ENCODE data around the gene RXRA.

Gene RXRA

DNA sequence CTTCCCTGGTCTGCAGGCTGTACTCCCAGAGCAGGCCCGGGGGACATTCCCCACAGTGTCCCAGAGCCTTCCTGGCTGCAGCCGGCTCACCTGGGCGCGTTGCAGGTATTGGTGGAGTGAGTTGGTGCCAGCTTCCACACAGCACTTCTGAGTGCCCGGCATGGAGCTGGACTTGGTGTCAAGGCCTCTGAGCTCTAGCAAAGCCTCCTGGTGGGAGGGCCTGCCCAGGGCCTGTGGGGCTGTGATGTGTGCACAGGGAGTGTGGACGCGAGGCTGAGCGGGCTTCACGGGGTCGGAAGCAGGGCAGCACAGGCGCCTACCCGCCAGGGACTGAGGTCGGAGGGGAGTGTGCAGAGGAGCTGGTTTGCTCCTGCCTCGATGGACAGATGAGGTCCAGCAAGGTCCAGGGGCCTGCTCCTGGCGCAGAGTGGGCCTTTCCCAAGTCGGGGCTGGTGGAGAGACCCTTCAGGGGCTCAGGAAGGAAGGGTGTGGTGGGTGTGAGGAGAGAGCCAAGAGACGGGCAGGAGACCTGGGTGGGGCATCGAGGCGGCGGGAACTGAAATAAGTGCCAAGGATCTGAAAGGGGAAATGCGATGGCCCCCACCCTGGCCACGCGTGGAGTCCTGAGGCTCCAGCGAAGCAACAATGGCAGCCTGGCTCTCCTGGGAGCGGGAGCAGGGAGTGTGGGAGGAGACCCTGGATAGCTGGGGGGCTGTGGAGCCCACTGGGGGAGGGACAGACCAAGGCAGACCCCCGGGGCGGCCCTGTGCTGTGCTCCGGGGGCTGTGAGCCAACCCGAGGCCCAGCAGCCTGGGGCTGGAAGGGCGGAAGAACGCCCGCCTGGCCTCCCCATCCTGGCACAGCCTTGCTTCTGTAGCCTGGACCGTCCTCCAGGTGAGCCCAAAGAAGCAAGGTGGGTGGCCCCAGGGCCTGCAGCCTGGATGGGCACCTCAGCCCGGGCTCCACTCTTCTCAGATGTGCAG lies 78.4 kb downstream of the RXRA start:
- no peak for DNase-seq

DNA sequence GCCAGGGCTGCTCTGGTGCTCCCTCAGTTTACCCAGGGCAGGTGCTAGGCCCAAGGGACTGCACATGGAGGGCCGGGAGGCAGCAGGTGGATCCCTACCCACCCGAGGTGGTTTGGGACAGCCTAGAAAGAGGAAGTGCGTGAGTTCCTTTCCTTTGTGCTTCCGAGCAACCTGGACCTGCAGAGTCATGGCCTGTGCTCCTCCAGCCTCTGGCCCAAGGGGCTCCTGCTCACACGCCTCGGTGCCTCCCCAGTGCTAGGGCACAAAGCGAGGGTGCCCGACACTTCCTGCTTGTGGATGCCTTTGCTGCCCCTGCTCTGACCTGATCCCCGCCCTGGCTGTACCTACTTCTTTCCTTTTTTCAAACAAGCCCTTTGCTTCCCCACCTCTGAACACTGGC lies 79.3 kb downstream of the RXRA start:
- DNase-seq = no peak

GRCh38 chr9:134406366-134407120 lies 80.3 kb downstream of the RXRA start:
- peak; percentile 26 for DNase-seq

DNA sequence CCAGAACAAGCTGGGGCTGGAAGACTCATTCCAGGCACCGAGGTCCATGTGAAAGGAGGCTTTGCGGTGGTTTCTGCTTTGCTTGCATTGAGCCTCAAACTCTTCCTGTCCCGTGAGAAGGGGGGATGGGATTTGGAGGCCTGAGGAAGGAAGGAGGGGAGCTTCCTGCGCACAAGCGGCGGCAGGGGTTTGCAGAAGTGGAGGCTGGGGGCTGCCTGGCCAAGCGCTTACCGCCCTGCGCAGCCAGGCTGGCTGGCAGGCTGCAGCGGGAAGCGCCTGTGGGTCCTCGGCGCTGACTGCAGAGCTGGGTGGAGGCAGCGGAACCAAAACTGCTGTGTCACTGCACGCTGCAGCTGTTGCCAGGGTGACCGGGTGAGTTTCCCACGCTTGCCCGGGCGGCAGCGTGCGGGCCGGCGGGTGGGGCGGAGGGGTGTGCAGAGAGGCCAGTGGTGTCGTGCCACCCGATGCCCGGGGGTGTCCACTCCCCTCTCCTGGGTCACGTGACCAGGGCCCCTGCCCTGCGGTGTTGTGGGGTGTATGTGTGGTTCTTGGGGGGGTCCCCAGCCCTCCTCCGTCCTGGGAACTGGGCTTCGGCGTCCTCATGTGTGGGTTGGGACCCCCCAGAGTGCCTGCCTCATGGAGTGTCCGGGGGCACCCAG lies 81.0 kb downstream of the RXRA start:
- DNase-seq = peak; percentile 88

- no peak for DNase-seq
Observed at GRCh38 chr9:134408389-134408788, 82.1 kb downstream of the RXRA start.

GRCh38 chr9:134408939-134409737 lies 82.9 kb downstream of the RXRA start:
- no peak for DNase-seq

- DNase-seq = no peak
Observed at GRCh38 chr9:134410071-134410834, 84.0 kb downstream of the RXRA start.

DNA sequence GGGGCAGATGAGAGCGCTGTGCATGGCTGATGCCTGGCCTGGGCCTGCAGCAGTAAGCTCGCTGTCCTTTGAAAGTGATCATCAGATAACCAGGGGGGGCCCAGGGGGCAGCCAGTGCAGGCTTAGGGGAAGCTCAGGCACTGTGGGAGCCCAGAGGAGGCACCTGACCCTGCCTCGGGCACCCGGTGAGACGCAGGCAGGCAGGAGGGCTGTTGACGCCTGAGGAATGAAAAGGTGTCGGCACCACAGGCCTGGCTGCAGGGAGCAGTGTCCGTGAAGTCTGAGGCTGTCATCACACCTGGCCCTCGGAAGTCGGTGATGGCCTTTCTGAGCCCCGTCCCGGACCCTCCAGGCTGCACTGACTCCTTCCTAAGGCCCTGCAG lies 84.6 kb downstream of the RXRA start:
- no peak for DNase-seq

DNA sequence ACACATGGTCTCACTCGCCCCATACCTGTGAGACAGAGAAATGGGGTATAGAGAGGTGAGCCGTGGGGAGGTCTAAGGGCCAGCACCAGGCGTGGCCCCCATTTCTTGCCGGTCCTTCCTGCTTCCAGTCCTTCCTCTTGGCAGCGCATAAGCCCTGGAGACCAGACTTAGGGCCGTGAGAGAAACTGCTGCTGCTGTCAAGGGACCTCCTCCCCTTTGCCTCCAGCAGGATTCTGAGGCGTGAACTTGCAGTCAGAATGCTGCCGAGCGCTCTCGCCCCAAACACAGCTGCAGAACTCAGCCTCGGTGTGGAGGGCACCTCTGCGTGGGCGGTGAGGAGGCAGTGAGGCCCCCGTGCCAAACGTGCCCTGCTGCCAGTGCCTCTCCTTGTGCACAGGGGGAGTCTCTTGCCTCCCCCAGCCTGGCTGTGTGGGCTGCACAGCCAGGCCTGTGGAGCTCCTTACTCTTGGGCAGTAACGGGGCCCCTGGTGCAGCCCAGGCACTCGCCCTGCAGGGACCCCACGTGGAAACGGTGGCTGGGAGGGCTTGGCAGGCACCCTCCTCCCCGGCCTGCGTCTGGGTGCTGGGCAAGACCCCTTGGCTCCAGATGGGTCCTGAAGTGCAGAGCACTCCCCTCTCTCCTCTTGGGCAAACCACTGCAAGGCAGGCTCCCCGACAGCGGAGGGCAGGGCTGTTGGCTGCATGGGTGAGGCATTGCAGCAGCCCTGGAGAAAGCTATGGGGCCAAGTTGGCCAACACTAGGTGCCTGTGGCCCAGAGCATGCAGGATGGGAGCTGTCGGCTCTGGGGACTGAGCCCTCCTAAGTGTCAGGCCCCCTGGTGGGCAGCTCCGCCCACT lies 85.4 kb downstream of the RXRA start:
- no peak for DNase-seq

GRCh38 chr9:134412298-134412711 lies 86.0 kb downstream of the RXRA start:
- no peak for DNase-seq

DNA sequence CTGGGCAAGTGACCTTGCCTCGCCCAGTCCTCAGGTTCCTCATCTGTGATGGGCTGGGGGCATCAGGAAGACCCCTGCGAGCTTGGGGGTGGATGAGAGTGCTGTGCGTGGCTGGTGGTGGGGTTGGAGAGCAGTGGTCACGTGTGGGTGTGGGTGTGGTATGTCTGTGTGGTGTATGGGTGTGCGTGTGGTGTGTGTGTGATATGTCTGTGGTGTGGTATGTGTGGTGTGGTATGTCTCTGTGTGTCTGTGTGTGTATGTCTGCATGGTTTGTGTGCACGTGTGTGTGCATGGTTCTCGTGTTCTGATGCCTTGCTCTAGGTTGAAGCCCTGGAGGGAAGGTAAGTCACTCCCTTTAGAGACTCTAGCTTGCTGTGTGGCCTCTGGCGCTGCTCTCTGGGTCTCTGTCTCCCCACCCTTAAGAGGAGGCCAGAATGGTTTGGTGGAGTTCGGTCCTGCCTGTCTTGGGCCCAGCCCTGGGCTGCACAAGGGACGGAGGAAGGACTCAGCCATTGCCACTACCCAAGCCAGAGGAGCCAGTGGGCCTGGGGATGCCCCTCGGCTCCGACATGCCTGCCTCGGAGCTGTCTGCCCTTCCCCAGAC lies 87.0 kb downstream of the RXRA start:
- DNase-seq = no peak

GRCh38 chr9:134413890-134414623 lies 87.8 kb downstream of the RXRA start:
- DNase-seq = peak; percentile 85

DNA sequence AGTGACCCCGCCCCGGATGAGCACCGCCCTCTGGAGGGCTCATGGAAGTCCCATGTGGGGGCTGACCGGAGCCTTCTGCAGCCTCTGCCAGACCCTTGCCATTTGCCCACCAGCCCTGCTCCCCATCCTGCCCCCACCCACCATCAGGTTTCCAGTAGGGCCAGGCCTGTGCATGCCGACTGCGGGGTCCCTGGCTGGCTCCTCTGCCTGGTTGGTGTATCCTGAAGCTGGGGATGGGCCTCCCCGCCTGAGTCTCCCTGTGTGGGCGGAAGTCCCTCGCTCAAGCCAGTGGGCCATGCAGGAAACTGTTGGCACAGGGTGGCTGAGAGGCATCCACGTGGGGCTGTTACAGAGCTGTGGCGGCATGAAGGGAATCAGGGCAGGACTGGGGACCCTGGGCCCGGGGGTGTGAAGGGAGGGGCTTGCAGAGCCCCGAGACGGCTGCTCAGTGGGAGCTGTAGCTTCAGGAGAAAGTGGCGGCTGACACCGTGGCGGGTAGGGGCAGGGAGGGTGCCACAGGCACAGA lies 88.7 kb downstream of the RXRA start:
- no peak for DNase-seq

- DNase-seq = no peak
Observed at GRCh38 chr9:134416385-134417015, 90.2 kb downstream of the RXRA start.

GRCh38 chr9:134418354-134418753 lies 92.1 kb downstream of the RXRA start:
- no peak for DNase-seq

DNA sequence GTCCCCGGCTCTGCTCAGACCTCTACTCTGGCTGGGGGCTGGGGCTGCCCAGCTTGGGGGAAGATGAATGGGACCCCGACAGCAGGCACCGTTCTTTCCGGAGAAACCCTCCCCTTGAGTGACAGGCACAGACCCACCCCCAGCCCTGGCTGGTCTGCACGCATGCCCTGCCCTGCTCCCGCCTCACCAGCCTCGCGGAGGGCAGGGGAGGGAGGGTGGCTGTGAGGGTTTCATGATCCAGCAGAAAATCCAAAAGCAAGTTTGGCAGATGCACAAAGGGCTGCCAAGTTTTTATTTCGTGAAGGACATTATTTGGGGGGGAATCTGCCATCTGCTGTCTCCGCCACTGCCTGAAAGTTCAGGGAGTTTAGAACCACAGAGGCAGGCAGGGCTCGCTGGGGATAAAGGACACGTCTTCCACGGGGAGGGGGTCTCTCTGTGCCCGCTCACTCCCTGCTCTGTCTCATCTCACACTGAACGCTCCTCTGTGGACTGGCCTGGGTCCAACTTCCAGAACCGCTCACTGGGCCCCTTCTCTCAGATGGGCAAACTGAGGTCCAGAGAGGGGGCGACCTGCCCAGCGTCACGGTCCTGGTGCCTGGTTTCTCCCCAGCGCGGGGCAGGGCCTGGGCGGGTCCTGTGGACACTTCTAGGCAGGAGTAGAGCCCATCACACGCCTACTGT lies 92.9 kb downstream of the RXRA start:
- no peak for DNase-seq

DNA sequence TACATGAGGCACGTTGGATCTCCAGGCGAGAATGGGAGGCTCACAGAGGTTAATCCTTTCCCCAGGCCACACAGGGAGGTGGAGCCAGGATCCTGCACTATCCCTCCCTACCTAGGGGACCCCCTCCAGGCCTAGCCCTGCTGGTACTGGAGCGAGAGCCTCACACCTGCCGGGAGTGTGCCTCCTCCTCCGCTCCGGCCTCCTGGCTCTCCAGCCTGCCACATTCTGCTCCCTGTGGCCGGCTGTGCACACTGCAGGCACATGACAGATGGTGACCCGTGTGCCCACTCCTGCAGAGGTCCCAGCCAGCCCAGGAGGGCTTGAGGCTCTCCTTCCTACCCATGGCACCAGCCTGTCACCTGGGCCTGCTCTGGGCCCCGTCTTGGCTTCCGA lies 93.4 kb downstream of the RXRA start:
- no peak for DNase-seq

DNA sequence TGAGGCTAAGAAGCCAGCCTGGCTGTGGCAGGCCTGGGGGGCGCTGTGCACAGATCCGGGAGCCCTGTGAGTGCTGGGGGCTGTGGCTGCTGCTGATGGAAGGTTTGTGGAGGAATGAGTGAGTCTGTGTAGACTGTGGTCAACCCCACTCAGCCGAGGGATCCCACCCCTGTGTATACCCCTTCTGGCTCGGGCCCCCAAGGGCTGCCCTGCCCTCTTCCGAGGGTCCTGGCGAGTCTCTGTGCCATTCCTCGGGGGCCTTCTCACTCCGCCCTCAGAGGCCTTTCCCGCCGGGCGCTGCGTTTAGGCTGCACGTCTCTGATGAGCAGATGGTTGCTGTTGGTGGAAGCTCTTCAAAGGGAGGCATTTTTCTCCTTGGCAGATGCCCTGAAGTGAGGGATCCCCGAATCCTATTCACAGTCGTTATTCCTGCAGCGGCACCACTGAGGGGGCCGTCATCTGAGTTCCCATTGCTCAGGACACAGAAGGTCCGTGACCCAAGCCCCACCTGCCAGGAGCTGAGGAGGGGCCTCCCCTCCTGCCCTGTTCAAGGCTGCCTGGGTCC lies 94.1 kb downstream of the RXRA start:
- no peak for DNase-seq

Measured in NCI-H2107 (cell line).